GM23338 (cell line): ENCODE measurements around the gene CA12. TPM values are rescaled to one million over a fixed set of nuclear protein-coding genes. Genes with fewer than 3 reads are reported as not detected.

Experiments used
- ATAC-seq: fragments of 200-7000 bp; cut with Tn5 transposase; 3 replicates; pipeline ENCODE4 v1.9.1; 2020
- DNase-seq: peaks from one replicate; pipeline ENCODE4 v3.0.0-alpha.2; 2015; ENCODE audit warnings: low spot score
- H2AFZ ChIP-seq: fragments of 200-600 bp; sonication (generic); 2 replicates; pipeline ENCODE4 v1.8.0; 2016; ENCODE audit warnings: antibody characterized with exemption, mild to moderate bottlenecking, moderate library complexity
- H3F3A ChIP-seq: fragments of 200-600 bp; sonication (generic); replicated peaks from 2 replicates; pipeline ENCODE4 v1.8.0; 2017; ENCODE audit warnings: antibody characterized with exemption, mixed run types, low read depth
- H3K27ac ChIP-seq: fragments of 200-600 bp; sonication (generic); 2 replicates; pipeline ENCODE4 v1.6.1; 2016; ENCODE audit warnings: low read depth
- H3K27me3 ChIP-seq: fragments of 200-600 bp; sonication (generic); 2 replicates; pipeline ENCODE4 v1.8.0; 2016; ENCODE audit warnings: mild to moderate bottlenecking, mixed run types, moderate library complexity; ENCODE audit not compliant: insufficient read depth
- H3K36me3 ChIP-seq: fragments of 200-600 bp; sonication (generic); 2 replicates; pipeline ENCODE4 v1.8.0; 2016; ENCODE audit warnings: mild to moderate bottlenecking; ENCODE audit not compliant: insufficient read depth
- H3K4me1 ChIP-seq: fragments of 200-600 bp; sonication (generic); 2 replicates; pipeline ENCODE4 v1.8.0; 2016; ENCODE audit warnings: mild to moderate bottlenecking, moderate library complexity; ENCODE audit not compliant: insufficient read depth
- H3K4me2 ChIP-seq: fragments of 200-600 bp; sonication (generic); 2 replicates; pipeline ENCODE4 v1.7.1; 2017; ENCODE audit warnings: mixed run types
- H3K4me3 ChIP-seq: fragments of 200-600 bp; sonication (generic); 2 replicates; pipeline ENCODE4 v1.6.1; 2016; ENCODE audit warnings: mixed run types
- H3K79me2 ChIP-seq: fragments of 200-600 bp; sonication (generic); replicated peaks from 2 replicates; pipeline ENCODE4 v1.8.0; 2017; ENCODE audit warnings: mild to moderate bottlenecking; ENCODE audit not compliant: insufficient read depth
- H3K9me2 ChIP-seq: fragments of 200-600 bp; sonication (generic); 2 replicates; pipeline ENCODE4 v1.8.0; 2017; ENCODE audit not compliant: insufficient read depth
- H4K20me1 ChIP-seq: fragments of 200-600 bp; sonication (generic); replicated peaks from 2 replicates; pipeline ENCODE4 v1.8.0; 2017; ENCODE audit warnings: mild to moderate bottlenecking; ENCODE audit not compliant: insufficient read depth
- H3K27ac Mint-ChIP-seq: 2 replicates; pipeline ENCODE4 v1.8.0; 2020; ENCODE audit warnings: inconsistent platforms, mild to moderate bottlenecking, moderate library complexity, mixed read lengths
- H3K27me3 Mint-ChIP-seq: 3 replicates; pipeline ENCODE4 v1.8.0; 2022; ENCODE audit warnings: low read depth, mild to moderate bottlenecking, moderate library complexity, mixed read lengths, inconsistent platforms; ENCODE audit not compliant: insufficient read depth, poor library complexity
- H3K36me3 Mint-ChIP-seq: 3 replicates; pipeline ENCODE4 v1.8.0; 2021; ENCODE audit warnings: low read depth, mild to moderate bottlenecking, inconsistent platforms, moderate library complexity, mixed read lengths
- H3K4me1 Mint-ChIP-seq: 3 replicates; pipeline ENCODE4 v1.8.0; 2020; ENCODE audit warnings: mild to moderate bottlenecking, inconsistent platforms, mixed read lengths
- H3K4me3 Mint-ChIP-seq: 3 replicates; pipeline ENCODE4 v1.8.0; 2021; ENCODE audit warnings: moderate library complexity, mild to moderate bottlenecking, inconsistent platforms, mixed read lengths
- H3K9me3 Mint-ChIP-seq: 3 replicates; pipeline ENCODE4 v1.8.0; 2020; ENCODE audit warnings: moderate library complexity, mild to moderate bottlenecking, inconsistent platforms, mixed read lengths
- CREB1 ChIP-seq: fragments of 250-450 bp; sonication (Bioruptor Pico); IDR thresholded peaks from 2 replicates; pipeline ENCODE4 v1.5.0; 2020; ENCODE audit warnings: low read depth, mild to moderate bottlenecking, moderate library complexity
- EZH2phosphoT487 ChIP-seq: fragments of 200-600 bp; sonication (generic); IDR thresholded peaks from one replicate; pipeline ENCODE4 v1.8.1; 2018; ENCODE audit warnings: antibody characterized with exemption; ENCODE audit not compliant: unreplicated experiment
- JUNB ChIP-seq: IDR thresholded peaks from one replicate; pipeline ENCODE4 v1.6.1; 2016; ENCODE audit warnings: antibody characterized with exemption; ENCODE audit not compliant: unreplicated experiment
- POLR2AphosphoS5 ChIP-seq: IDR thresholded peaks from 2 replicates; pipeline ENCODE4 v1.6.1; 2016; ENCODE audit warnings: antibody characterized with exemption, low read depth
- polyA plus RNA-seq: library from polyadenylated mRNA; unstranded; fragments of >200 nt; fragmentation: Nextera tagmentation; extraction: Ambion mirVana; gene quantifications from 2 replicates; pipeline ENCODE4 v1.2.1, GENCODE V29; 2016
- total RNA-seq: library from RNA; depleted of rRNA; stranded (reverse); fragments of >200 nt; shearing (Covaris generic); gene quantifications from 2 replicates; pipeline ENCODE4 v1.2.3, GENCODE V29; 2014
- TF ChIP-seq, protein P1 (sequence below): fragments of 250-450 bp; sonication (Bioruptor Pico); IDR thresholded peaks from 2 replicates; pipeline ENCODE4 v1.5.0; 2020; ENCODE audit warnings: mild to moderate bottlenecking, moderate library complexity
- TF ChIP-seq, protein P2 (sequence below): IDR thresholded peaks from 2 replicates; pipeline ENCODE4 v1.6.1; 2016; ENCODE audit warnings: antibody characterized with exemption

The CA12 gene
- total and polyA plus RNA-seq, 2 experiments from 2014 or later: 2.9 to 5.2 TPM

DNA sequence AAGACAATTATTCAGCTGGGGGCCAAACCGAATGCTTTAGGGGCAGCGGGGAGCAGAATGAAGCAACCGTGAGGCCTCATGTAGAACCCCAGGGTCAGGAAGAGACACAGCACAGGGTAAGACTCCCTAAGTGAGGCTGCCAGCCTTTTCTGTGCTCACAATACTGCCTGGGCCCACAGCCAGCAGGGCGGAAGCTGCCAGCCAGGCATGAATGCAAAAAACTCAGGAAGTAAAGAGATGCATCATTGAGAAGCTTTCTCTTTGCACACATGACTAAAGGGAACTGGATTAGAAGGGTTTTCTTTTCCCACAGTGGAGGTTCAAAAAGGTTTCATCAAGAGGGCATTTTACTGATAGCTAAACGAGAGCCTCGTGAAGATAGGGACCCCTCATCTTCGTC lies 33.3 kb downstream of the CA12 start:
- H3K9me3 Mint-ChIP-seq: no peaks in the 10 kb centered on the region
- DNase-seq: no peak

More for the DNA sequence above, 33.3 kb downstream of the CA12 start:
- Histone ChIP-seq H3F3A (no peaks in the 10 kb centered on the region), H4K20me1 (no peaks in the 10 kb centered on the region), H3K9me2 (no peaks in the 10 kb centered on the region), H3K27me3 (no peaks in the 10 kb centered on the region), H3K36me3 (no peaks in the 10 kb centered on the region), H2AFZ (no peak overlapping the region), H3K27ac (no peak overlapping the region), H3K4me3 (no peak overlapping the region), H3K79me2 (no peaks in the 10 kb centered on the region), H3K4me2 (no peak overlapping the region), H3K4me1 (no peaks in the 10 kb centered on the region)
- no peak for ATAC-seq
- Mint-ChIP-seq H3K4me3 (no peak overlapping the region), H3K36me3 (no peaks in the 10 kb centered on the region), H3K4me1 (peaks cover 14% of the 10 kb centered on the region), H3K27me3 (no peaks in the 10 kb centered on the region), H3K27ac (no peak overlapping the region)
- no peak for TF ChIP-seq EZH2phosphoT487
- TF ChIP-seq CREB1 (CRISPR knock-in tag): no peak
- TF ChIP-seq POLR2AphosphoS5: no peak
- TF ChIP-seq, protein P1, sequence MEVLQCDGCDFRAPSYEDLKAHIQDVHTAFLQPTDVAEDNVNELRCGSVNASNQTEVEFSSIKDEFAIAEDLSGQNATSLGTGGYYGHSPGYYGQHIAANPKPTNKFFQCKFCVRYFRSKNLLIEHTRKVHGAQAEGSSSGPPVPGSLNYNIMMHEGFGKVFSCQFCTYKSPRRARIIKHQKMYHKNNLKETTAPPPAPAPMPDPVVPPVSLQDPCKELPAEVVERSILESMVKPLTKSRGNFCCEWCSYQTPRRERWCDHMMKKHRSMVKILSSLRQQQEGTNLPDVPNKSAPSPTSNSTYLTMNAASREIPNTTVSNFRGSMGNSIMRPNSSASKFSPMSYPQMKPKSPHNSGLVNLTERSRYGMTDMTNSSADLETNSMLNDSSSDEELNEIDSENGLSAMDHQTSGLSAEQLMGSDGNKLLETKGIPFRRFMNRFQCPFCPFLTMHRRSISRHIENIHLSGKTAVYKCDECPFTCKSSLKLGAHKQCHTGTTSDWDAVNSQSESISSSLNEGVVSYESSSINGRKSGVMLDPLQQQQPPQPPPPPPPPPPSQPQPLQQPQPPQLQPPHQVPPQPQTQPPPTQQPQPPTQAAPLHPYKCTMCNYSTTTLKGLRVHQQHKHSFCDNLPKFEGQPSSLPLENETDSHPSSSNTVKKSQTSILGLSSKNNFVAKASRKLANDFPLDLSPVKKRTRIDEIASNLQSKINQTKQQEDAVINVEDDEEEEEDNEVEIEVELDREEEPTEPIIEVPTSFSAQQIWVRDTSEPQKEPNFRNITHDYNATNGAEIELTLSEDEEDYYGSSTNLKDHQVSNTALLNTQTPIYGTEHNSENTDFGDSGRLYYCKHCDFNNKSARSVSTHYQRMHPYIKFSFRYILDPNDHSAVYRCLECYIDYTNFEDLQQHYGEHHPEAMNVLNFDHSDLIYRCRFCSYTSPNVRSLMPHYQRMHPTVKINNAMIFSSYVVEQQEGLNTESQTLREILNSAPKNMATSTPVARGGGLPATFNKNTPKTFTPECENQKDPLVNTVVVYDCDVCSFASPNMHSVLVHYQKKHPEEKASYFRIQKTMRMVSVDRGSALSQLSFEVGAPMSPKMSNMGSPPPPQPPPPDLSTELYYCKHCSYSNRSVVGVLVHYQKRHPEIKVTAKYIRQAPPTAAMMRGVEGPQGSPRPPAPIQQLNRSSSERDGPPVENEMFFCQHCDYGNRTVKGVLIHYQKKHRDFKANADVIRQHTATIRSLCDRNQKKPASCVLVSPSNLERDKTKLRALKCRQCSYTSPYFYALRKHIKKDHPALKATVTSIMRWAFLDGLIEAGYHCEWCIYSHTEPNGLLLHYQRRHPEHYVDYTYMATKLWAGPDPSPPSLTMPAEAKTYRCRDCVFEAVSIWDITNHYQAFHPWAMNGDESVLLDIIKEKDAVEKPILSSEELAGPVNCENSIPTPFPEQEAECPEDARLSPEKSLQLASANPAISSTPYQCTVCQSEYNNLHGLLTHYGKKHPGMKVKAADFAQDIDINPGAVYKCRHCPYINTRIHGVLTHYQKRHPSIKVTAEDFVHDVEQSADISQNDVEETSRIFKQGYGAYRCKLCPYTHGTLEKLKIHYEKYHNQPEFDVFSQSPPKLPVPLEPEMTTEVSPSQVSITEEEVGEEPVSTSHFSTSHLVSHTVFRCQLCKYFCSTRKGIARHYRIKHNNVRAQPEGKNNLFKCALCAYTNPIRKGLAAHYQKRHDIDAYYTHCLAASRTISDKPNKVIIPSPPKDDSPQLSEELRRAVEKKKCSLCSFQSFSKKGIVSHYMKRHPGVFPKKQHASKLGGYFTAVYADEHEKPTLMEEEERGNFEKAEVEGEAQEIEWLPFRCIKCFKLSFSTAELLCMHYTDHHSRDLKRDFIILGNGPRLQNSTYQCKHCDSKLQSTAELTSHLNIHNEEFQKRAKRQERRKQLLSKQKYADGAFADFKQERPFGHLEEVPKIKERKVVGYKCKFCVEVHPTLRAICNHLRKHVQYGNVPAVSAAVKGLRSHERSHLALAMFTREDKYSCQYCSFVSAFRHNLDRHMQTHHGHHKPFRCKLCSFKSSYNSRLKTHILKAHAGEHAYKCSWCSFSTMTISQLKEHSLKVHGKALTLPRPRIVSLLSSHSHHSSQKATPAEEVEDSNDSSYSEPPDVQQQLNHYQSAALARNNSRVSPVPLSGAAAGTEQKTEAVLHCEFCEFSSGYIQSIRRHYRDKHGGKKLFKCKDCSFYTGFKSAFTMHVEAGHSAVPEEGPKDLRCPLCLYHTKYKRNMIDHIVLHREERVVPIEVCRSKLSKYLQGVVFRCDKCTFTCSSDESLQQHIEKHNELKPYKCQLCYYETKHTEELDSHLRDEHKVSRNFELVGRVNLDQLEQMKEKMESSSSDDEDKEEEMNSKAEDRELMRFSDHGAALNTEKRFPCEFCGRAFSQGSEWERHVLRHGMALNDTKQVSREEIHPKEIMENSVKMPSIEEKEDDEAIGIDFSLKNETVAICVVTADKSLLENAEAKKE (CRISPR knock-in tag): no peak
- no peak for TF ChIP-seq JUNB
- TF ChIP-seq, protein P2, sequence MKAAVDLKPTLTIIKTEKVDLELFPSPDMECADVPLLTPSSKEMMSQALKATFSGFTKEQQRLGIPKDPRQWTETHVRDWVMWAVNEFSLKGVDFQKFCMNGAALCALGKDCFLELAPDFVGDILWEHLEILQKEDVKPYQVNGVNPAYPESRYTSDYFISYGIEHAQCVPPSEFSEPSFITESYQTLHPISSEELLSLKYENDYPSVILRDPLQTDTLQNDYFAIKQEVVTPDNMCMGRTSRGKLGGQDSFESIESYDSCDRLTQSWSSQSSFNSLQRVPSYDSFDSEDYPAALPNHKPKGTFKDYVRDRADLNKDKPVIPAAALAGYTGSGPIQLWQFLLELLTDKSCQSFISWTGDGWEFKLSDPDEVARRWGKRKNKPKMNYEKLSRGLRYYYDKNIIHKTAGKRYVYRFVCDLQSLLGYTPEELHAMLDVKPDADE: no peak
